Ovary (tissue), 1 donor: ENCODE data around the gene RHBDD2.
A peak's percentile ranks its signal among the peaks of the same experiment; 100 is the strongest.

Experiments used
- EP300 ChIP-seq: sonication (generic); formaldehyde crosslinking; IDR thresholded peaks from one replicate; pipeline ENCODE4 v1.6.1; 2017; ENCODE audit warnings: antibody characterized with exemption
- POLR2A ChIP-seq: fragments of 450-650 bp; IDR thresholded peaks from one replicate; pipeline ENCODE4 v1.6.1; 2017; ENCODE audit warnings: antibody characterized with exemption, mild to moderate bottlenecking, moderate library complexity

- no peak for TF ChIP-seq EP300
- TF ChIP-seq POLR2A: peak; percentile 96
Observed at GRCh38 chr7:75878769-75879611, at the start of gene RHBDD2.
